Mesodermal cell (in vitro differentiated cells): ENCODE data around the gene COL23A1.

Experiments
- H3K27ac ChIP-seq: 2 replicates; pipeline ENCODE4 v1.7.0; 2013; ENCODE audit warnings: mild to moderate bottlenecking, low read depth, low read length, moderate library complexity; ENCODE audit not compliant: severe bottlenecking
- H3K36me3 ChIP-seq: 2 replicates; pipeline ENCODE4 v1.7.1; 2013; ENCODE audit warnings: mild to moderate bottlenecking, low read length, moderate library complexity; ENCODE audit not compliant: control insufficient read depth, insufficient read depth
- H3K4me1 ChIP-seq: one replicate; pipeline ENCODE4 v1.7.1; 2013; ENCODE audit warnings: mild to moderate bottlenecking, low read length; ENCODE audit not compliant: insufficient read depth, control insufficient read depth, poor library complexity, severe bottlenecking
- H3K4me3 ChIP-seq: 2 replicates; pipeline ENCODE4 v1.7.0; 2013; ENCODE audit warnings: low read length, control low read depth, mild to moderate bottlenecking; ENCODE audit not compliant: insufficient read depth, poor library complexity, severe bottlenecking; ENCODE audit errors: extremely low read depth
- H3K9me3 ChIP-seq: 2 replicates; pipeline ENCODE4 v1.7.1; 2013; ENCODE audit warnings: mild to moderate bottlenecking, low read length, moderate library complexity; ENCODE audit not compliant: control insufficient read depth
- WGBS, 2 experiments: methylation state at CpG; one replicate each; pipeline ENCODE4 v1.1.5; 2013; ENCODE audit warnings: missing lambda C conversion rate in 2 of 2; ENCODE audit not compliant: insufficient coverage in 2 of 2; 5-methylcytosine and 5-hydroxymethylcytosine counted together

COL23A1 gene

GRCh38 chr5:178341091-178341850, 248.9 kb downstream of the COL23A1 start:
- 84 to 89% methylated on average over 15 of the region's 15 CpGs for WGBS, 2 experiments
- H3K27ac ChIP-seq, result no peak overlapping the region
- no peaks in the 10 kb centered on the region for H3K4me1 ChIP-seq
- H3K9me3 ChIP-seq, result no peaks in the 10 kb centered on the region
- H3K36me3 ChIP-seq, result no peaks in the 10 kb centered on the region
- H3K4me3 ChIP-seq, result no peak overlapping the region

- Histone ChIP-seq H3K4me3 (no peak overlapping the region), H3K36me3 (no peaks in the 10 kb centered on the region), H3K4me1 (no peaks in the 10 kb centered on the region), H3K27ac (no peak overlapping the region), H3K9me3 (no peaks in the 10 kb centered on the region)
- whole genome bisulfite sequencing, 2 experiments, result 93 to 95% methylated on average over 3 to 8 of the region's 9 CpGs
Observed at GRCh38 chr5:178340637-178341036, 249.6 kb downstream of the COL23A1 start.

- Histone ChIP-seq H3K4me1 (no peaks in the 10 kb centered on the region), H3K9me3 (no peaks in the 10 kb centered on the region), H3K4me3 (no peak overlapping the region), H3K27ac (no peak overlapping the region), H3K36me3 (no peaks in the 10 kb centered on the region)
- WGBS, 2 experiments, result 93 to 95% methylated on average over 5 to 7 of the region's 7 CpGs
Observed at GRCh38 chr5:178340187-178340586, 250.0 kb downstream of the COL23A1 start.

GRCh38 chr5:178339272-178339671, 250.9 kb downstream of the COL23A1 start:
- Histone ChIP-seq H3K9me3 (no peaks in the 10 kb centered on the region), H3K4me1 (no peaks in the 10 kb centered on the region), H3K27ac (no peak overlapping the region), H3K36me3 (no peaks in the 10 kb centered on the region), H3K4me3 (no peak overlapping the region)
- WGBS, 2 experiments, result 85 to 97% methylated on average over 3 to 4 of the region's 4 CpGs

GRCh38 chr5:178338750-178339144, 251.4 kb downstream of the COL23A1 start:
- Histone ChIP-seq H3K9me3 (no peaks in the 10 kb centered on the region), H3K4me1 (no peaks in the 10 kb centered on the region), H3K36me3 (no peaks in the 10 kb centered on the region), H3K27ac (no peak overlapping the region), H3K4me3 (no peak overlapping the region)
- 93 to 96% methylated on average over 2 of the region's 2 CpGs for WGBS, 2 experiments

- WGBS, 2 experiments, result 84 to 92% methylated on average over 10 to 11 of the region's 11 CpGs
- Histone ChIP-seq H3K27ac (no peak overlapping the region), H3K4me1 (no peaks in the 10 kb centered on the region), H3K4me3 (no peak overlapping the region), H3K36me3 (no peaks in the 10 kb centered on the region), H3K9me3 (no peaks in the 10 kb centered on the region)
Observed at GRCh38 chr5:178338126-178338749, 252.0 kb downstream of the COL23A1 start.

GRCh38 chr5:178337334-178337741, 252.9 kb downstream of the COL23A1 start:
- H3K9me3 ChIP-seq, result no peaks in the 10 kb centered on the region
- no peaks in the 10 kb centered on the region for H3K4me1 ChIP-seq
- H3K27ac ChIP-seq, result no peak overlapping the region
- no peaks in the 10 kb centered on the region for H3K36me3 ChIP-seq
- 96 to 100% methylated on average over 3 to 4 of the region's 7 CpGs for WGBS, 2 experiments
- no peak overlapping the region for H3K4me3 ChIP-seq

GRCh38 chr5:178336889-178337288, 253.3 kb downstream of the COL23A1 start:
- Histone ChIP-seq H3K9me3 (no peaks in the 10 kb centered on the region), H3K4me1 (peaks cover 2% of the 10 kb centered on the region), H3K36me3 (no peaks in the 10 kb centered on the region), H3K4me3 (no peak overlapping the region), H3K27ac (no peak overlapping the region)
- WGBS, 2 experiments, result 83 to 85% methylated on average over 21 of the region's 21 CpGs

- Histone ChIP-seq H3K27ac (no peak overlapping the region), H3K4me3 (no peak overlapping the region), H3K9me3 (no peaks in the 10 kb centered on the region), H3K36me3 (no peaks in the 10 kb centered on the region), H3K4me1 (peaks cover 14% of the 10 kb centered on the region)
- WGBS, 2 experiments, result 92 to 98% methylated on average over 7 to 8 of the region's 8 CpGs
Observed at GRCh38 chr5:178335302-178336030, 254.7 kb downstream of the COL23A1 start.

- WGBS, 2 experiments, result 85 to 94% methylated on average over 3 to 4 of the region's 8 CpGs
- H3K27ac ChIP-seq, result no peak overlapping the region
- H3K36me3 ChIP-seq, result no peaks in the 10 kb centered on the region
- no peak overlapping the region for H3K4me3 ChIP-seq
- no peaks in the 10 kb centered on the region for H3K9me3 ChIP-seq
- peaks cover 14% of the 10 kb centered on the region for H3K4me1 ChIP-seq
Observed at GRCh38 chr5:178334861-178335260, 255.3 kb downstream of the COL23A1 start.
